GM12878 (cell line): ENCODE measurements around the gene TMPRSS7. TPM values are rescaled to one million over a fixed set of nuclear protein-coding genes. Genes with fewer than 3 reads are reported as not detected.

Experiments
- ATAC-seq: fragments of 200-7000 bp; cut with Tn5 transposase; 3 replicates; pipeline ENCODE4 v1.9.1; 2020; ENCODE audit warnings: mild to moderate bottlenecking, moderate library complexity
- BruUV-seq: library from RNA; stranded (reverse); fragments of 400-500 nt; replicated peaks from 2 replicates; lab custom pipeline; 2021; lab: Mats Ljungman, UMichigan
- CTCF ChIA-PET: fragments of 300-600 bp; sonication (Branson Sonifier 250); formaldehyde crosslinking; extraction: SDS; loops from one replicate; lab custom pipeline; 2021; ENCODE audit warnings: inconsistent platforms; lab: Yijun Ruan, JAX
- POLR2A ChIA-PET: fragments of 350-600 bp; formaldehyde crosslinking; extraction: SDS; loops from one replicate; lab custom pipeline; 2021; ENCODE audit warnings: inconsistent platforms; lab: Charles Lee
- RAD21 ChIA-PET: fragments of 300-600 bp; sonication (Branson Sonifier 250); formaldehyde crosslinking; loops from one replicate; lab custom pipeline; 2023; ENCODE audit warnings: antibody characterized with exemption; ENCODE audit not compliant: unreplicated experiment; lab: Charles Lee
- SMC1A ChIA-PET: fragments of 300-600 bp; sonication (Branson Sonifier 250); formaldehyde crosslinking; loops from one replicate; lab custom pipeline; 2023; ENCODE audit not compliant: unreplicated experiment, uncharacterized antibody; lab: Charles Lee
- DNase-seq: peaks from one replicate; pipeline ENCODE4 v3.0.0-alpha.2; 2011; ENCODE audit warnings: low read depth, low spot score
- FAIRE-seq: peaks from 3 replicates; lab custom pipeline; 2011; peaks lifted over from hg19 to GRCh38; lab: Jason Lieb, UNC
- H2AFZ ChIP-seq: 2 replicates; pipeline ENCODE4 v1.6.0; 2011; ENCODE audit warnings: low read depth, low read length, control low read depth; ENCODE audit not compliant: control insufficient read depth
- H3K27ac ChIP-seq: 2 replicates; pipeline ENCODE4 v1.5.1; 2011; ENCODE audit warnings: control low read depth; ENCODE audit not compliant: control insufficient read depth, insufficient read depth
- H3K27me3 ChIP-seq, 2 experiments: replicated peaks in 1 of 2; 2 replicates each; pipeline versions ENCODE4 v1.6.0 to v1.6.1; 2011; ENCODE audit warnings: low read length in 1 of 2; ENCODE audit not compliant: control insufficient read depth in 2 of 2, insufficient read depth in 2 of 2
- H3K36me3 ChIP-seq, 2 experiments: 2 replicates each; pipeline ENCODE4 v1.5.1; 2011; ENCODE audit warnings: low read length in 1 of 2; ENCODE audit not compliant: control insufficient read depth in 2 of 2, insufficient read depth in 2 of 2
- H3K4me1 ChIP-seq: 2 replicates; pipeline ENCODE4 v1.6.1; 2011; ENCODE audit warnings: mild to moderate bottlenecking, low read length, moderate library complexity, mixed read lengths; ENCODE audit not compliant: control insufficient read depth, insufficient read depth
- H3K4me2 ChIP-seq: 2 replicates; pipeline ENCODE4 v1.6.0; 2011; ENCODE audit warnings: control low read depth; ENCODE audit not compliant: control insufficient read depth, insufficient read depth
- H3K4me3 ChIP-seq: fragments of 200-600 bp; sonication (generic); 2 replicates; pipeline ENCODE4 v1.5.1; 2016
- H3K79me2 ChIP-seq: 2 replicates; pipeline ENCODE4 v1.6.0; 2011; ENCODE audit warnings: low read length; ENCODE audit not compliant: control insufficient read depth, insufficient read depth
- H3K9ac ChIP-seq: 2 replicates; pipeline ENCODE4 v1.8.0; 2011; ENCODE audit warnings: low read length, control low read depth, mixed read lengths; ENCODE audit not compliant: control insufficient read depth, insufficient read depth
- H3K9me3 ChIP-seq: replicated peaks from 3 replicates; pipeline ENCODE4 v1.5.1; 2011; ENCODE audit warnings: mild to moderate bottlenecking, low read length; ENCODE audit not compliant: control insufficient read depth, insufficient read depth
- H4K20me1 ChIP-seq: 2 replicates; pipeline ENCODE4 v1.6.0; 2011; ENCODE audit not compliant: control insufficient read depth, insufficient read depth
- CEBPB ChIP-seq, 2 experiments: fragments of 150-350 bp in 1 of 2; IDR thresholded peaks; 2 replicates each; pipeline ENCODE4 v1.6.1; 2012 to 2014; ENCODE audit warnings: low read depth in 2 of 2, low read length in 2 of 2, borderline replicate concordance in 1 of 2, inconsistent platforms in 1 of 2
- CHD1 ChIP-seq: IDR thresholded peaks from 2 replicates; pipeline ENCODE4 v1.6.1; 2012; ENCODE audit warnings: low read depth, low read length, improper control_type of control experiment
- HDAC6 ChIP-seq: fragments of 200-600 bp; sonication (generic); IDR thresholded peaks from one replicate; pipeline ENCODE4 v1.8.0; 2017; ENCODE audit warnings: antibody characterized with exemption; ENCODE audit not compliant: unreplicated experiment
- IKZF1 ChIP-seq: fragments of 450-650 bp; conservative IDR thresholded peaks from 2 replicates; pipeline ENCODE4 v1.6.1; 2017; ENCODE audit warnings: antibody characterized with exemption, mild to moderate bottlenecking
- IKZF2 ChIP-seq, 2 experiments: fragments of 450-650 bp; IDR thresholded peaks; 2 replicates each; pipeline ENCODE4 v1.6.1; 2017; ENCODE audit warnings: mild to moderate bottlenecking in 2 of 2, moderate library complexity in 2 of 2
- IRF4 ChIP-seq: IDR thresholded peaks from 2 replicates; pipeline ENCODE4 v1.6.1; 2011; ENCODE audit warnings: low read depth, low read length
- MAX ChIP-seq: IDR thresholded peaks from 2 replicates; pipeline ENCODE4 v1.6.1; 2012; ENCODE audit warnings: low read depth, low read length, improper control_type of control experiment
- MXI1 ChIP-seq: fragments of 150-350 bp; IDR thresholded peaks from 2 replicates; pipeline ENCODE4 v1.6.1; 2011; ENCODE audit warnings: low read depth, mild to moderate bottlenecking, inconsistent platforms, low read length, improper control_type of control experiment
- MYB ChIP-seq: fragments of 150-350 bp; IDR thresholded peaks from 2 replicates; pipeline ENCODE4 v1.6.1; 2014; ENCODE audit warnings: mild to moderate bottlenecking, low read depth, low read length, borderline replicate concordance
- POLR2A ChIP-seq: IDR thresholded peaks from 2 replicates; pipeline ENCODE4 v1.6.1; 2011; ENCODE audit warnings: low read depth, mild to moderate bottlenecking, low read length
- POLR2AphosphoS2 ChIP-seq: IDR thresholded peaks from 2 replicates; pipeline ENCODE4 v1.6.1; 2011; ENCODE audit warnings: low read depth, mild to moderate bottlenecking, low read length, improper control_type of control experiment, moderate library complexity
- POLR2AphosphoS5 ChIP-seq: IDR thresholded peaks from 2 replicates; pipeline ENCODE4 v1.6.1; 2011; ENCODE audit warnings: mild to moderate bottlenecking, low read length, inconsistent platforms
- POU2F2 ChIP-seq: IDR thresholded peaks from 3 replicates; pipeline ENCODE4 v1.6.1; 2011; ENCODE audit warnings: low read depth, mild to moderate bottlenecking, low read length, borderline replicate concordance
- SMAD5 ChIP-seq: IDR thresholded peaks from 2 replicates; pipeline ENCODE4 v1.6.1; 2016; ENCODE audit warnings: antibody characterized with exemption, low read depth
- WRNIP1 ChIP-seq: IDR thresholded peaks from 2 replicates; pipeline ENCODE4 v1.6.1; 2011; ENCODE audit warnings: low read depth, low read length, improper control_type of control experiment, borderline replicate concordance
- ZNF687 ChIP-seq: fragments of 450-650 bp; IDR thresholded peaks from 2 replicates; pipeline ENCODE4 v1.6.1; 2017; ENCODE audit warnings: mild to moderate bottlenecking, moderate library complexity
- WGBS: methylation state at CpG from one replicate; pipeline ENCODE4 v1.1.6; 2016; ENCODE audit warnings: low lambda C conversion rate; ENCODE audit not compliant: insufficient replicate concordance, insufficient coverage; ENCODE audit errors: missing lambda C conversion rate; 5-methylcytosine and 5-hydroxymethylcytosine counted together
- in situ Hi-C: fragments of 300-500 bp; cut with MboI; formaldehyde crosslinking; loops from 9 replicates; pipeline ENCODE4 v1.14.3; 2018; ENCODE audit warnings: mixed read lengths
- intact Hi-C: fragments of 100-400 bp; cut with micrococcal nuclease; formaldehyde crosslinking; loops from one replicate; pipeline ENCODE4 v1.14.2; 2022; ENCODE audit not compliant: unreplicated experiment
- polyA plus RNA-seq, 11 experiments: library from polyadenylated mRNA; depleted of rRNA in 4 of 11; unstranded in 6 of 11; stranded (reverse) in 5 of 11; fragments of >200 nt; fragmentation: Nextera tagmentation in 4 of 11; fragmentation: Illumina TruSeq in 1 of 11; extraction: Ambion mirVana in 4 of 11; extraction: Trizol in 1 of 11; gene quantifications; 1 replicate in 1 of 11; 2 replicates in 10 of 11; pipeline versions ENCODE4 v1.2.1 to v1.2.3, GENCODE V29; 2011 to 2016; ENCODE audit warnings: inconsistent platforms in 2 of 11, missing spikeins in 2 of 11, low read depth in 1 of 11
- total RNA-seq, 4 experiments: library from RNA; depleted of rRNA in 3 of 4; stranded (reverse); fragments of >200 nt in 3 of 4; fragmentation: Illumina TruSeq in 1 of 4; extraction: Trizol in 1 of 4; gene quantifications; 2 replicates each; pipeline versions ENCODE4 v1.2.1 to v1.2.3, GENCODE V29; 2013 to 2021
- TF ChIP-seq, protein P1 (sequence below): fragments of 450-650 bp; IDR thresholded peaks from 2 replicates; pipeline ENCODE4 v1.6.1; 2016; ENCODE audit warnings: mild to moderate bottlenecking

The TMPRSS7 gene
- total and polyA plus RNA-seq, 10 of the 15 experiments (the other 5 are each of a cell fraction or from before 2014, with no cell fraction given): 0.03 TPM; not detected in 9

- H3K9me3 ChIP-seq: no peaks in the 10 kb centered on the region
- H3K4me3 ChIP-seq: peak overlapping the region; percentile 78
- ChIA-PET SMC1A (interaction anchor here (0.5 to 18.5 kb wide), 11 partner anchors 8 to 1518 kb away, joined by 3 to 489 read pairs (median 5); partner anchors contain the start of gene SLC9C1), POLR2A (interaction anchor here (0.9 to 12.8 kb wide), 4 partner anchors 13 to 367 kb away, joined by 3 to 345 read pairs (median 18); partner anchors contain the start of gene BTLA), CTCF (interaction anchor here (1.9 to 18.1 kb wide), 4 partner anchors 13 to 330 kb away, joined by 7 to 226 read pairs (median 13); partner anchors contain the start of gene SLC9C1), RAD21 (interaction anchor here (0.7 to 17.9 kb wide), 8 partner anchors 8 to 437 kb away, joined by 3 to 457 read pairs (median 6); no protein-coding TSS in a partner anchor)
- intact Hi-C loops: loop anchor here (10.0 kb wide), 1 partner anchor 364 kb away; the partner anchor contains the start of gene BTLA
- peaks cover 93% of the 10 kb centered on the region for H3K79me2 ChIP-seq
- peak overlapping the region; percentile 95 for H3K4me2 ChIP-seq
- BruUV-seq: no TSS peak
- no peak overlapping the region for H2AFZ ChIP-seq
- ATAC-seq: no peak
- 2% methylated on average over 3 of the region's 3 CpGs for WGBS
- H3K27ac ChIP-seq: peak overlapping the region; percentile 99
- no peak for FAIRE-seq
- in situ Hi-C loops: no loop called here
- H3K4me1 ChIP-seq: peaks cover 47% of the 10 kb centered on the region
- peak overlapping the region; percentile 98 for H3K9ac ChIP-seq
- H3K27me3 ChIP-seq: no peaks in the 10 kb centered on the region
- no peaks in the 10 kb centered on the region for H4K20me1 ChIP-seq
- DNase-seq: no peak
- peaks cover 0 to 3% of the 10 kb centered on the region in 2 experiments; a peak in 1 of 4 replicates for H3K36me3 ChIP-seq
- TF ChIP-seq POLR2AphosphoS5 (peak; percentile 84), IKZF2 (IDR thresholded peaks at IDR 0.05) (peak; percentile 8 to 47; a peak in 1 of 4 replicates), SMAD5 (peak; percentile 35), MAX (0 out of 2 replicates have a peak, but pooled peaks have one; percentile 35), IRF4 (0 out of 2 replicates have a peak, but pooled peaks have one; percentile 6), HDAC6 (no peak), POLR2A (peak; percentile 71), MXI1 (no peak; the same call in 1 of the 2 replicates), POU2F2 (0 out of 3 replicates have a peak, but pooled peaks have one; percentile 52), ZNF687 (peak; percentile 69), IKZF1 (0 out of 2 replicates have a peak, but pooled peaks have one; percentile 28), CEBPB (IDR thresholded peaks at IDR 0.05; ENCODE audit: borderline replicate concordance in 1 of 2, low read depth in 2 of 2, low read length in 2 of 2) (no peak), WRNIP1 (0 out of 2 replicates have a peak, but pooled peaks have one; percentile 21), CHD1 (0 out of 2 replicates have a peak, but pooled peaks have one; percentile 21), POLR2AphosphoS2 (peak; percentile 17; the same call in 1 of the 2 replicates), MYB (no peak)
- TF ChIP-seq, protein P1, sequence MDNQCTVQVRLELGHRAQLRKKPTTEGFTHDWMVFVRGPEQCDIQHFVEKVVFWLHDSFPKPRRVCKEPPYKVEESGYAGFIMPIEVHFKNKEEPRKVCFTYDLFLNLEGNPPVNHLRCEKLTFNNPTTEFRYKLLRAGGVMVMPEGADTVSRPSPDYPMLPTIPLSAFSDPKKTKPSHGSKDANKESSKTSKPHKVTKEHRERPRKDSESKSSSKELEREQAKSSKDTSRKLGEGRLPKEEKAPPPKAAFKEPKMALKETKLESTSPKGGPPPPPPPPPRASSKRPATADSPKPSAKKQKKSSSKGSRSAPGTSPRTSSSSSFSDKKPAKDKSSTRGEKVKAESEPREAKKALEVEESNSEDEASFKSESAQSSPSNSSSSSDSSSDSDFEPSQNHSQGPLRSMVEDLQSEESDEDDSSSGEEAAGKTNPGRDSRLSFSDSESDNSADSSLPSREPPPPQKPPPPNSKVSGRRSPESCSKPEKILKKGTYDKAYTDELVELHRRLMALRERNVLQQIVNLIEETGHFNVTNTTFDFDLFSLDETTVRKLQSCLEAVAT: peak; percentile 85
These were observed 96.1 kb downstream of the TMPRSS7 start for GRCh38 chr3:112130638-112130993.
